Adrenal gland (tissue), 12 donors: ENCODE measurements around the gene PLXNA1. TPM values are rescaled to one million over a fixed set of nuclear protein-coding genes. Genes with fewer than 3 reads are reported as not detected.
A peak's percentile ranks its signal among the peaks of the same experiment; 100 is the strongest.

Experiments used
- DNase-seq, 7 donors: peaks; one replicate each; pipeline ENCODE4 v3.0.0-alpha.2; 2019 to 2020
- H3K27ac ChIP-seq, 5 donors: fragments of 200-600 bp; sonication (generic) in 4 of 5; 1 replicate in 3 of 5; 2 replicates in 2 of 5; pipeline versions ENCODE4 v1.5.1 to v1.8.0; 2016 to 2020; ENCODE audit warnings: mild to moderate bottlenecking in 1 of 5
- H3K27me3 ChIP-seq: fragments of 200-600 bp; 2 replicates; pipeline ENCODE4 v1.8.0; 2021
- H3K36me3 ChIP-seq, 2 donors: fragments of 200-600 bp; replicated peaks in 1 of 2; 1 replicate in 1 of 2; 2 replicates in 1 of 2; pipeline versions ENCODE4 v1.5.1 to v1.8.0; 2018 to 2022
- H3K4me1 ChIP-seq, 2 donors: fragments of 200-600 bp; replicated peaks in 1 of 2; 1 replicate in 1 of 2; 2 replicates in 1 of 2; pipeline versions ENCODE4 v1.5.1 to v1.8.0; 2018 to 2021
- H3K4me3 ChIP-seq, 4 donors: fragments of 200-600 bp; sonication (generic) in 3 of 4; one replicate each; pipeline ENCODE4 v1.5.1; 2016 to 2018
- H3K9me3 ChIP-seq, 3 donors: fragments of 200-600 bp; sonication (generic) in 1 of 3; replicated peaks in 1 of 3; 1 replicate in 2 of 3; 2 replicates in 1 of 3; pipeline versions ENCODE4 v1.5.1 to v1.8.0; 2016 to 2021
- POLR2A ChIP-seq, 2 donors: fragments of 450-650 bp; IDR thresholded peaks; one replicate each; pipeline ENCODE4 v1.6.1; 2017; ENCODE audit warnings: antibody characterized with exemption in 2 of 2, mild to moderate bottlenecking in 2 of 2, moderate library complexity in 1 of 2
- WGBS, 4 donors: extraction: QIAGEN DNeasy Blood & Tissue Kit in 2 of 4; methylation state at CpG; one replicate each; pipeline versions ENCODE4 v1.1.5 to v1.1.7; 2013 to 2017; 5-methylcytosine and 5-hydroxymethylcytosine counted together
- intact Hi-C, 2 donors: fragments of 100-400 bp; cut with DNase I; formaldehyde crosslinking; loops; one replicate each; pipeline versions ENCODE4 v1.14.1 to v1.15.0; 2022 to 2023
- polyA plus RNA-seq, 3 donors: library from polyadenylated mRNA; stranded (reverse); fragments of 200-250 nt in 2 of 3; fragments of 350-450 nt in 1 of 3; fragmentation: Illumina TruSeq in 1 of 3; extraction: RNeasy Lipid Tissue Mini Kit (QIAGEN cat#74804) in 1 of 3; gene quantifications; one replicate each; pipeline ENCODE4 v1.2.3, GENCODE V29; 2013 to 2014
- total RNA-seq, 9 donors: library from RNA; depleted of rRNA in 4 of 9; stranded (reverse); fragments of >200 nt in 4 of 9; fragments of 120-200 nt in 1 of 9; fragmentation: NEBNext Ultra II Directional in 1 of 9; extraction: Animal tissue kit (Norgen Biotek cat#: 25700) in 1 of 9; gene quantifications; one replicate each; pipeline versions ENCODE4 v1.1.0 to v1.2.4, GENCODE V29; 2013 to 2023
- TF ChIP-seq, protein P1 (sequence below), 6 experiments: fragments of 450-650 bp in 4 of 6; fragments of 200-600 bp in 2 of 6; sonication (generic) in 1 of 6; IDR thresholded peaks; 1 replicate in 5 of 6; 2 replicates in 1 of 6; pipeline versions ENCODE4 v1.5.1 to v1.8.0; 2016 to 2021; ENCODE audit warnings: antibody characterized with exemption in 6 of 6, mild to moderate bottlenecking in 2 of 6, moderate library complexity in 1 of 6
- donor health status: healthy with polysubstance abuse.
- donor health status: Bipolar disorder and iron deficiency.
- donor health status: DM: yes; HTN: yes; CAD: no.
- donor health status: DM: no; HTN: no; CAD: no.
- donor health status: DM: no; HTN: no; CAD: no.
- donor health status: DM: yes; HTN: yes; CAD: no.

PLXNA1 gene
- total and polyA plus RNA-seq, 12 donors: 9.5 to 29.9 (median 20.2) TPM

GRCh38 chr3:127003175-127003555 lies 20.2 kb downstream of the PLXNA1 start:
- Histone ChIP-seq H3K27me3 (no peaks in the 10 kb centered on the region), H3K4me3 (no peak overlapping the region), H3K9me3 (no peaks in the 10 kb centered on the region), H3K36me3 (no peaks in the 10 kb centered on the region), H3K27ac (peak overlapping the region in 1 of 5 donors; percentile 85), H3K4me1 (peaks cover 0 to 15% of the 10 kb centered on the region in 2 donors)
- DNase-seq: no peak
- TF ChIP-seq, protein P1, sequence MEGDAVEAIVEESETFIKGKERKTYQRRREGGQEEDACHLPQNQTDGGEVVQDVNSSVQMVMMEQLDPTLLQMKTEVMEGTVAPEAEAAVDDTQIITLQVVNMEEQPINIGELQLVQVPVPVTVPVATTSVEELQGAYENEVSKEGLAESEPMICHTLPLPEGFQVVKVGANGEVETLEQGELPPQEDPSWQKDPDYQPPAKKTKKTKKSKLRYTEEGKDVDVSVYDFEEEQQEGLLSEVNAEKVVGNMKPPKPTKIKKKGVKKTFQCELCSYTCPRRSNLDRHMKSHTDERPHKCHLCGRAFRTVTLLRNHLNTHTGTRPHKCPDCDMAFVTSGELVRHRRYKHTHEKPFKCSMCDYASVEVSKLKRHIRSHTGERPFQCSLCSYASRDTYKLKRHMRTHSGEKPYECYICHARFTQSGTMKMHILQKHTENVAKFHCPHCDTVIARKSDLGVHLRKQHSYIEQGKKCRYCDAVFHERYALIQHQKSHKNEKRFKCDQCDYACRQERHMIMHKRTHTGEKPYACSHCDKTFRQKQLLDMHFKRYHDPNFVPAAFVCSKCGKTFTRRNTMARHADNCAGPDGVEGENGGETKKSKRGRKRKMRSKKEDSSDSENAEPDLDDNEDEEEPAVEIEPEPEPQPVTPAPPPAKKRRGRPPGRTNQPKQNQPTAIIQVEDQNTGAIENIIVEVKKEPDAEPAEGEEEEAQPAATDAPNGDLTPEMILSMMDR (IDR thresholded peaks at IDR 0.05): no peak
- TF ChIP-seq POLR2A (IDR thresholded peaks at IDR 0.05): no peak
- intact Hi-C loops: no loop called here
- WGBS, 4 donors: 96 to 100% (median 99%) methylated on average over 1 to 12 of the region's 12 CpGs

DNA sequence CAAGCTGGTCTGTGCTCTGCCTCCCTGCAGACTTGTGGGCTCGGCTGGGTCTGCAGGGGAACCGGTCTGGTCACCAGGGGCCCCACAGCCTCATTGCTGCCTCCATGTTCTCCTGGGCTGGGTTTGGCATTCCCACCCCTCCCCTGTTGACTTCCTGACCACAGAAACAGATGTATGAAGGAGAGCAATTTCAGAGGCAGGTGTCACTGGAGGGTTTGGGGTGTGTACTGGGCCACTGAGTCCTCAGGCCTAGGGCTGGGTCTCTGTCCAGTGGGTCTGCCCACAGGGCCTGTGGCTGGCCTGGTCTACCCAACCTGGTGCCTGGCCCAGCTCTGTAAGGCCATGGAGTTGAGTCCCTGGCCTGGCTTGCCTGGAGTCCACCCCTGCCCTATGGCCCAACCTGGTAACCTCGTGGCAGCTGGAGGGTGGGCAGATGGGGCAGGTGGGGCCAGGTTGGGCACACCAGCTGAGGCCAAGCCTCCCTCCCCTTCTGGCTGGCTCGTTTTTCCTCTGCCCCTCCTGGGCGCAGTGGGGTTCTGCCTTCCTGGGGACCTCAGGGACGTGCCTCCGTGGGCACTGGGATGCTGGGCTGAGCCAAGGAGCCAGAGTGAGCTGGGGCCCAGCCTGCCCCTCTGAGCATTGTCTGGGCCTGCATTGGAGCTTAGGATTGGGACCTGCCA lies 20.8 kb downstream of the PLXNA1 start:
- Histone ChIP-seq H3K9me3 (no peaks in the 10 kb centered on the region), H3K36me3 (no peaks in the 10 kb centered on the region), H3K27me3 (no peaks in the 10 kb centered on the region), H3K27ac (peak overlapping the region in 1 of 5 donors; percentile 85), H3K4me3 (no peak overlapping the region), H3K4me1 (peaks cover 0 to 15% of the 10 kb centered on the region in 2 donors)
- 86 to 96% (median 92%) methylated on average over 2 to 7 of the region's 7 CpGs for WGBS, 4 donors
- intact Hi-C loops: no loop called here
- DNase-seq: no peak
- TF ChIP-seq, protein P1 (IDR thresholded peaks at IDR 0.05): no peak
- no peak for TF ChIP-seq POLR2A (IDR thresholded peaks at IDR 0.05)

DNA sequence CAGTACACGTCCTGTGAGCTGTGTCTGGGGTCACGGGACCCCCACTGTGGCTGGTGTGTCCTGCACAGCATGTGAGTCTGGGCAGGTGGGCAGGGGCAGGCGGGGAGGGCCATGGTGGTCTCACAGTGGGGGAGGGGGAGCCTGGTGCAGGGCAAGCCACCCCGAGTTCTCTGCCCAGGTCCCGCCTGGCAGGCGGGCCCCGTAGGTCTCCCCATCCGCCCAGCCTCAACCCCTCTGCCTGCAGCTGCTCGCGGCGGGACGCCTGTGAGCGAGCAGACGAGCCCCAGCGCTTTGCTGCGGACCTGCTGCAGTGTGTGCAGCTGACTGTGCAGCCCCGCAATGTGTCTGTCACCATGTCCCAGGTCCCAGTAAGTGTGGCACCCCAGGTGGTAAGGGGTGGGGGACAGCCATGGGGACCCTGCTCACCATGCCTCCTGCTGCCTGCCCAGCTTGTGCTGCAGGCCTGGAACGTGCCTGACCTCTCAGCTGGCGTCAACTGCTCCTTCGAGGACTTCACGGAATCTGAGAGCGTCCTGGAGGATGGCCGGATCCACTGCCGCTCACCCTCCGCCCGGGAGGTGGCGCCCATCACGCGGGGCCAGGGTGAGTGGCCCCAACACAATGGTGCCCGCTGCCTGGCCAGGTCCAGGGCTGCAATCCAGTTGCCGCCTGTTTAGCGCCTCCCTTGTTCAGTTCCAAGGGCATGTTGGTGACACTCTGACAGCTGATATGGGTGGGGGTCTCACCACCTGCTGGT lies 21.9 kb downstream of the PLXNA1 start:
- intact Hi-C loops: no loop called here
- Histone ChIP-seq H3K27me3 (no peaks in the 10 kb centered on the region), H3K4me3 (no peak overlapping the region), H3K9me3 (no peaks in the 10 kb centered on the region), H3K27ac (no peak overlapping the region), H3K36me3 (no peaks in the 10 kb centered on the region), H3K4me1 (peaks cover 0 to 15% of the 10 kb centered on the region in 2 donors)
- no peak for DNase-seq
- 94 to 96% (median 95%) methylated on average over 2 to 32 of the region's 32 CpGs for WGBS, 4 donors
- TF ChIP-seq, protein P1 (IDR thresholded peaks at IDR 0.05): no peak
- no peak for TF ChIP-seq POLR2A (IDR thresholded peaks at IDR 0.05)

DNA sequence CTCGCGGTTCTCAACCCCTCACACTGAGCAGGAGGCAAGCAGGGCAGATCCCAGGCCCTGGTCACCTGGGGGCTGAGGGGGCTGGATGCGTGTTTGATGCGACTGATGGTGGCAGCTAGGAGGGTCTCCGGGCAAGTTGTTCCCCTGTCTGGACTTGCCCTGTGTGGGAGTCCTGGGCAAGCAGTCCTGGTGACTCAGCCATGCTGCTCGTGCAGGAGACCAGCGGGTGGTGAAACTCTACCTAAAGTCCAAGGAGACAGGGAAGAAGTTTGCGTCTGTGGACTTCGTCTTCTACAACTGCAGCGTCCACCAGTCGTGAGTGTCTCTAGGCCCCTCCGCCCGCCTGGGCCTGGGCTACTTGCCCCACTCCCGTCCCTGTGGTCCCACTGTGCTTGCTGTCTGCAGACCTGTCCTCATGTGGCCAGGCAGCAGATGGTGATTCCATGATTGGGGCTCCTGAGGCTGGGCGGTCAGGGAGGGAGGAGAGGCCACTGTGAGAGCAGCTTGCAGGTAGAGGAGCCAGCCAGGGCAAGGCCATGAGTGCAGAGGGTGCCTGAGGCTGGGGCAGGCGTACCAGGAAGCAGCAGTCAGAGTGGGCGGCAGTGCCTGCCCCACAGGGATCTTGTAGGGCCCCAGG lies 23.1 kb downstream of the PLXNA1 start:
- Histone ChIP-seq H3K9me3 (no peaks in the 10 kb centered on the region), H3K36me3 (no peaks in the 10 kb centered on the region), H3K4me1 (peaks cover 0 to 15% of the 10 kb centered on the region in 2 donors), H3K27ac (no peak overlapping the region), H3K27me3 (no peaks in the 10 kb centered on the region), H3K4me3 (no peak overlapping the region)
- no peak for TF ChIP-seq POLR2A (IDR thresholded peaks at IDR 0.05)
- TF ChIP-seq, protein P1 (IDR thresholded peaks at IDR 0.05): no peak
- intact Hi-C loops: no loop called here
- no peak for DNase-seq
- WGBS, 4 donors: 82 to 96% (median 94%) methylated on average over 13 to 17 of the region's 17 CpGs
